ENCODE measurements around the gene RNF34. TPM values are rescaled to one million over a fixed set of nuclear protein-coding genes. Genes with fewer than 3 reads are reported as not detected.

RNF34 gene
- total RNA-seq, 1 experiment from 2014 or later: 43.7 TPM

DNA sequence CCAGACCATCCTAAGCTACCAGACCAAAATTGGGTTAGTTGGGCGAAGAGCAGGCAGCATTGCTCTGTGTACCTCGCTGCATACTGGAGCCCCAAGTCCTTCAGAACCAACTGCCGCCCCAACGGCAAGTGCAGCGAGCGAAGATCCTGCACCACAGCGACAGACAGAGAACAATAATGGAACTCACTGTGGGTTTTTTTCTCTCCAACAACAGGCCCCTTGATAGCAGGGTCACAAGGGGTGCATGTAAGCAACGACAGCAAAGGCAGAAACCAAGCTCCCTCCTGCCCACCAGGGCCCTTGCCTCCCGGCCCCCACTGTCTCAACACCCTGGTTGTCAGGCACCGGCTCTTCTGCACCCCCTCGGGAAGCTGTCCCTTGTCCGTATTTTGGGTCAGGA lies 39.0 kb downstream of the RNF34 start:
- no peaks in the 10 kb centered on the region for H3K4me1 ChIP-seq (replicated peaks; ENCODE audit: insufficient read depth)
- BruUV-seq (replicated peaks): no TSS peak
- no peaks in the 10 kb centered on the region for H3K27me3 ChIP-seq (ENCODE audit: insufficient read depth, low read depth)
- intact Hi-C loops (cut with micrococcal nuclease; ENCODE audit: unreplicated experiment): no loop called here
- TF ChIP-seq CTCF (conservative IDR thresholded peaks at IDR 0.05): no peak
- TF ChIP-seq EZH2 (IDR thresholded peaks at IDR 0.05; ENCODE audit: low read depth): no peak
- no peak overlapping the region for H3K4me3 ChIP-seq
- no peaks in the 10 kb centered on the region for H3K79me2 ChIP-seq (ENCODE audit: low read depth)
- POLR2A ChIA-PET (ENCODE audit: unreplicated experiment): no interaction called here
- H4K20me1 ChIP-seq (ENCODE audit: insufficient read depth): no peaks in the 10 kb centered on the region
- DNase-seq: no peak
- no peaks in the 10 kb centered on the region for H3K9me2 ChIP-seq (ENCODE audit: insufficient read depth)
- CTCF ChIA-PET: no interaction called here
- no peak overlapping the region for H2AFZ ChIP-seq
- H3K27ac ChIP-seq: no peak overlapping the region
- H3F3A ChIP-seq (ENCODE audit: insufficient read depth, low read depth): no peaks in the 10 kb centered on the region
- no peak overlapping the region for H3K4me2 ChIP-seq
- H3K9me3 ChIP-seq (ENCODE audit: insufficient read depth, low read depth): no peaks in the 10 kb centered on the region
- H3K36me3 ChIP-seq (ENCODE audit: low read depth): peaks cover 3% of the 10 kb centered on the region; the same call in 1 of the 2 replicates

- no peak for DNase-seq
- H3K27me3 ChIP-seq (ENCODE audit: insufficient read depth, low read depth): no peaks in the 10 kb centered on the region
- TF ChIP-seq CTCF (conservative IDR thresholded peaks at IDR 0.05) (no peak), EZH2 (IDR thresholded peaks at IDR 0.05; ENCODE audit: low read depth) (no peak)
- H3K27ac ChIP-seq: no peak overlapping the region
- no peaks in the 10 kb centered on the region for H3F3A ChIP-seq (ENCODE audit: insufficient read depth, low read depth)
- H3K4me1 ChIP-seq (replicated peaks; ENCODE audit: insufficient read depth): no peaks in the 10 kb centered on the region
- H3K4me2 ChIP-seq: no peak overlapping the region
- intact Hi-C loops (cut with micrococcal nuclease; ENCODE audit: unreplicated experiment): loop anchor here (10.0 kb wide), 1 partner anchor 855 kb away; the partner anchor contains the start of gene POP5
- no peaks in the 10 kb centered on the region for H3K9me3 ChIP-seq (ENCODE audit: insufficient read depth, low read depth)
- CTCF ChIA-PET: no interaction called here
- H2AFZ ChIP-seq: no peak overlapping the region
- H4K20me1 ChIP-seq (ENCODE audit: insufficient read depth): no peaks in the 10 kb centered on the region
- no peaks in the 10 kb centered on the region for H3K79me2 ChIP-seq (ENCODE audit: low read depth)
- BruUV-seq (replicated peaks): no TSS peak
- no peak overlapping the region for H3K4me3 ChIP-seq
- peaks cover 3% of the 10 kb centered on the region; the same call in 1 of the 2 replicates for H3K36me3 ChIP-seq (ENCODE audit: low read depth)
- POLR2A ChIA-PET (ENCODE audit: unreplicated experiment): no interaction called here
- H3K9me2 ChIP-seq (ENCODE audit: insufficient read depth): no peaks in the 10 kb centered on the region
Measured at GRCh38 chr12:121439715-121440114, 39.8 kb downstream of the RNF34 start.

- Histone ChIP-seq H2AFZ (no peak overlapping the region), H3K4me1 (replicated peaks; ENCODE audit: insufficient read depth) (no peaks in the 10 kb centered on the region), H4K20me1 (ENCODE audit: insufficient read depth) (no peaks in the 10 kb centered on the region), H3K79me2 (ENCODE audit: low read depth) (no peaks in the 10 kb centered on the region), H3K27me3 (ENCODE audit: insufficient read depth, low read depth) (no peaks in the 10 kb centered on the region), H3K27ac (no peak overlapping the region), H3K4me2 (no peak overlapping the region), H3K4me3 (no peak overlapping the region), H3K9me2 (ENCODE audit: insufficient read depth) (no peaks in the 10 kb centered on the region), H3K36me3 (ENCODE audit: low read depth) (peaks cover under 1% of the 10 kb centered on the region; the same call in 1 of the 2 replicates), H3K9me3 (ENCODE audit: insufficient read depth, low read depth) (no peaks in the 10 kb centered on the region), H3F3A (ENCODE audit: insufficient read depth, low read depth) (no peaks in the 10 kb centered on the region)
- BruUV-seq (replicated peaks): no TSS peak
- POLR2A ChIA-PET (ENCODE audit: unreplicated experiment): no interaction called here
- CTCF ChIA-PET: interaction anchor here (0.6 kb wide), 1 partner anchor 67 kb away, joined by 3 read pairs; no protein-coding TSS in a partner anchor
- intact Hi-C loops (cut with micrococcal nuclease; ENCODE audit: unreplicated experiment): loop anchor here (10.0 kb wide), 1 partner anchor 856 kb away; the partner anchor contains the start of gene POP5
- DNase-seq: no peak
- no peak for TF ChIP-seq CTCF (conservative IDR thresholded peaks at IDR 0.05)
- no peak for TF ChIP-seq EZH2 (IDR thresholded peaks at IDR 0.05; ENCODE audit: low read depth)
Measured at GRCh38 chr12:121440768-121441167, 40.9 kb downstream of the RNF34 start.
